GM18868 (cell line): ENCODE data around the gene EIF6.

Source experiments
- ATAC-seq: cut with Tn5 transposase; IDR thresholded peaks from one replicate; pipeline ENCODE4 v1.9.1; 2021; ENCODE audit warnings: mild to moderate bottlenecking, moderate library complexity; ENCODE audit not compliant: unreplicated experiment

Gene EIF6

GRCh38 chr20:35295674-35296073 lies 11.1 kb upstream of the EIF6 start:
- ATAC-seq, result no peak

DNA sequence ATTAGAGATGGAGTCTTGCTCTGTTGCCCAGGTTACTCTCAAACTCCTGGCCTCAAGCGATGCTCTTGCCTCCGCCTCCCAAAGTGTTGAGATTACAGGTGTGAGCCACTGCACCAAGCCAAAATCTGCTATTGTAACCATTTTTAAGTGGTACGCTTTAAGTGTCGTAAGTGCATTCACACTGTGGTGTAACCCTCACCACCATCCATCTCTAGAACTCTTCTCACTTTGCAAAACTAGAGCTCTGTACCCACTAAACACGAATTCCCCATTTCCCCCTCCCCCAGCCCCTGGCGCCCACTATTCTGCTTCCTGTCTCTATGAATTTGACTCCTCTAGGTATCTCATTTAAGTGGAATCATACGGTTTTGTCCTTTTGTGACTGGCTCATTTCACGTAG lies 10.5 kb upstream of the EIF6 start:
- ATAC-seq, result no peak

DNA sequence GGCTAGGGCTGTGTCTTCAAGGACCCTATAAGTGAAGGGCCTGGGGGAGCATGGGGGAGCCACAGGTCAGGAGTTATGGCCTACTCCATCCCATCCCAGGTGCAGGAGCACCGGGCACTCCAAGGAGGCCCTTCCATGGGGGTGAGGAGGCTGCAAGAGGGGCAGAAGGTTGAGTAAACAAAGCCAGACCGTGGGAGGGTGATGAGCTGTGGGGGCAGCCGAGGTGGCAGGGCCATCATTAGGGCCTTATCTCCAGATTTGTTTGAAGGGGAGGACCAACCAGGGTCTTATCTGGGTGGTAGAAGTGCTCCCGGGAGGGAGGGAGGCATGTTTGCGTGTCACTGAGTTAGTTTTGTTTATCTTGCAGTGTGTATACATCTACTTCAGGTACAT lies 9.7 kb upstream of the EIF6 start:
- no peak for ATAC-seq

DNA sequence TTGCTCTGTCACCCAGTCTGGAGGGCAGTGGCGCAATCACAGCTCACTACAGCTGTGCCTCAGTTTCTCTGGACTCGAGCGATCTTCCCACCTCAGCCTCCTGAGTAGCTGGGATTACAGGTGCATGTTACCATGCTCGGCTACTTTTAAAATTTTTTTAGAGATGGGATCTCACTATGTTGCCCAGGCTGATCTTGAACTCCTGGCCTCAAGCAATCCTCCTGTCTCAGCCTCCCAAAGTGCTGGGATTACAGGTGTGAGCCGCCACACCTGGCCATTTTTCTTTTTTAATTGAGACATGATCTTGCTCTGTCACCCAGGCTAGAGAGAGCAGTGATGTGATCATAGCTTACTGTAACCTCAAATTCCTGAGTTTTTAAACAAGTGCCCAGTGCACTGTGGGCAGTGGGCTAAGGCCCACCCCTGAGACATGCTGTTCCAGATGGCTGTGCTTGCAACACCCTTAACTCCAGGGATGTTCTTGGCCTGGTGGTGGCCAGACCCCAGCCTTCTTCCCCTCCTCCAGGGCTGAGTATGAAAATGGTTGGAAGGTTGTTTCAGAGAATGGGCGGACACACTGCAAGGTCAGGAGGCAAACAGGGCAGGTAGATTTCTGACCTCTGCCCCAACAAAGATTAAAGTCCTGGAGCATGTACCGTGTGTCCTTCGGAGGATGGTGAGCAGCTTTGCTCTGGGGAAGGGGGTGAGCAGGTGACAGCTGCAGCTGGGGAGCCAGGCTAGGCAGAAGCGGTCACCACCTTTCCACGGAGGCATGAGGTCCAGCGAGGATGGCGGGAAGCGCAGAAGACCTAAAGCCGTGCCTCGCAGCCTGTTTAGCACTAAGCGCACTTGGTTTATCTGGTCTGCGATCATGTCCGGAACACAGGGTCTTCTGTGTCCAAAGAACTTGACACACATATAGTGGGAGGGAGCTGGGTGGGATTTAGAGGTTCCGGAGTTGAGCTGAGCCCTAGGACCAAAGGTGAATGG lies 9.0 kb upstream of the EIF6 start:
- no peak for ATAC-seq

- ATAC-seq, result no peak
These were observed 8.1 kb upstream of the EIF6 start for GRCh38 chr20:35292504-35293285.

DNA sequence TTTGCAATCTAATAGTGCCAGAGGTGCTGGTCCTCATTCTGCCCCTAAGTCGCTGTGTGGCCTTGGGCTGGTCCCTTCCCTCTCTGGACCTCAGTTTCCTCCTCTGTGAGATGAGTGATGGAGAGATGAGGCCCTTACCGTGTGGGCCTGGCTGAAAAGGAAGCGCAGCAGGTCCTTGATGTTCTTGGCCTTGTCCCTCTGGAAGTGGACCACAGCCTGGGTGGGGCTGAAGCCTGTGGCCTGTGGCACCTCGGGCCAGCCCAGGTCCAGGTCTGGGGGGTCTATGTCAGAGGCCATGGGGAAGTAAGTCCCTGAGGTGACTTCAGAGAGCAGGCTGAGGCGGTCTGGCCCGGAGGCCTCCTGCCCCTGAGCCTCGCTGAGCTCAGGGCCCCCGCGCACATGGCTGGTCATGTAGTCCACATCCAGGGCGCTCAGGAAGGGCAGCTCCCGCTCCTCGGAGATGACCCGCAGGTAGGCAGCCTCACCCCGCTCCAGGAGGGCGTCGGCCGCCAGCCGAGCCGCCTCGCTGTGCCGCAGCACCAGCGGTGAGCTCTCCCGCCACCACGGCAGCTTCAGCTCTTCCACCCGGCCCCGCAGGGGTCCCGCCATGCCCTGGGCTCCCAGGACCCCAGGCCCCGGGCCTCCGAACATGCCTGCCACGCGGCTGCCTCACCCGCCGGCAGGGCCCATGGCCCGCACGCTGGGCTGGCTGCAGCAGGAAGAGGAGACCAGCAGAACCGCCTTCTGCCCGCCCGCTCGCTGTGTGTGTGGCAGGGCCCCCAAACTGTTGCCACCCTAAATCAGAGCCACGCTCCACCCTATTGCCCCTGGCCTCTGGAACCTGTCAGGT lies 7.3 kb upstream of the EIF6 start, which contains the start of gene FAM83C:
TSS of gene FAM83C (minus strand) at position 772 of the 850 bp plus-strand sequence. CDS start at position 651, 121 bp downstream.
- ATAC-seq, result no peak

DNA sequence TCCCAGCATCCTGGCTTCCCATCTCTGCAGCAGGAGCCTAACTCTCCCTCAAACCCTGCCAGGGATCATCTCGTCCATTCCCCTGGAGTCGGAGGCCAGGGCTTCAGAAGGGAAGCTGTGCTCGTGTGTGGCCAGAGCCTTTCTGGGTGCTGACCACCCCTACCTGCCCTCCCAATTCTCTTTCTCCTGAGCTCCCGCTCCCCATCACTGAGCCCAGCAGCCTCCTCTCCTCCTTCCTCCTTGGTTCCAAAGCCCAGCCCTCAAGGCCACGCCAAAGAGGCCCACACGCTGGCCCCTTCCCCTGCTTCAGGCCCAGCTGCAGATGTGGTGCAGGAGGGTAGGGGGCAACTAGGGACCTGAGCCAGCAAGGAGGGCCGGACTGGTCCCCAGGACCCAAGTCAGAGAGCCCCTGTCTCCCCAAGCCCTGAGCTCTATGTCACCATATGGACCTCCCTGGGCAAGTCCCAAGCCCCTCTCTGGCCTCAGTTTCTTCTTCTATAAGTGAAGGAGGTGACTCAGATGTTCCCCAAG lies 6.4 kb upstream of the EIF6 start:
- ATAC-seq, result no peak

DNA sequence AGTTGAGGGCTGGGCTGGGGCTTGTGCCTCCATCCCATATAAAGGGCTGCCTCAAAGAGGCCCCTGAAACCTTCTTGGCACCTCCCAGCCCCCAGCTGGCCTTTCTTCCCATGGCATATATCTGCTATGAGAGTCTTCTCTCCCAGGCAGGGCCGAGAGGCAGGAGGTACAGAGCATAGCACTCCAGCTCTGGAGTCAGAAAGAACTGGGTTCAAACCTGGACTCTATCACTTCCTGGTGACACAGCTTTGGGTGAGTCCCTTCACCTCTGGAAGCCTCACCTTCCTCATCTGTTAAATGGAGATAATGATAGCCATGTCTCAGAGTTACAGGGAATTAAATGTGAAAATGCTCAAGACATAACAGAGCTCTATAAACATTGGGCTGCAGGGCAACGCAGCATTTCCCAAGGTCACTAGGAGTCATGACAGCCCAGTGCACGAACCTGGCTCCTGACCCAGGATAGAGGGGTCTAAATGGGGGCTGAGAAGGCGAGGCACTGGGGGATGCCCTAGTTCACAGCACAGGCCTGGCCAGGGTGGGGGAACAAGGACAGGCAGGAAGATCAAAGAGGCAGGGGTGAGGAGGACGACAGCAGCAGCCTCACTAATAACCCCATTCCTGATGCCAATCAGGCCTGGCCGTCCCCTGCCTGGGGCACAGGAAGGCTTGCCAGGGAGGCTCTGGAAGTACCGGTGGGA lies 5.8 kb upstream of the EIF6 start:
- ATAC-seq, result no peak

- no peak for ATAC-seq
These were observed 3.9 kb upstream of the EIF6 start for GRCh38 chr20:35288325-35289060.

GRCh38 chr20:35287509-35288324 lies 3.1 kb upstream of the EIF6 start:
- no peak for ATAC-seq

GRCh38 chr20:35286899-35287508 lies 2.4 kb upstream of the EIF6 start:
- no peak for ATAC-seq

- ATAC-seq, result no peak
These were observed 1.7 kb upstream of the EIF6 start for GRCh38 chr20:35286077-35286898.

DNA sequence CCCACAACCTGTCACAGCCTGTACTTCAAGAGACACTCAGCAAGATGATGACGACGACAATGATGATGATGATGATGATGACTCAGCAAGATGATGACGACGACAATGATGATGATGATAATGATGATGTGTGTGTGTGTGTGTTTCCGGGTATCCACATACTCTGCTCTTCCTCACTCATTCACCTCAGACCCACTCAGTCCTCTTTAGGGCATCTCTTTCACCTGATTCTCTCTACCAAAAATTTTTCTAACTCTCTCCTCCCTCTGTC lies 1.2 kb upstream of the EIF6 start:
- ATAC-seq, result no peak

DNA sequence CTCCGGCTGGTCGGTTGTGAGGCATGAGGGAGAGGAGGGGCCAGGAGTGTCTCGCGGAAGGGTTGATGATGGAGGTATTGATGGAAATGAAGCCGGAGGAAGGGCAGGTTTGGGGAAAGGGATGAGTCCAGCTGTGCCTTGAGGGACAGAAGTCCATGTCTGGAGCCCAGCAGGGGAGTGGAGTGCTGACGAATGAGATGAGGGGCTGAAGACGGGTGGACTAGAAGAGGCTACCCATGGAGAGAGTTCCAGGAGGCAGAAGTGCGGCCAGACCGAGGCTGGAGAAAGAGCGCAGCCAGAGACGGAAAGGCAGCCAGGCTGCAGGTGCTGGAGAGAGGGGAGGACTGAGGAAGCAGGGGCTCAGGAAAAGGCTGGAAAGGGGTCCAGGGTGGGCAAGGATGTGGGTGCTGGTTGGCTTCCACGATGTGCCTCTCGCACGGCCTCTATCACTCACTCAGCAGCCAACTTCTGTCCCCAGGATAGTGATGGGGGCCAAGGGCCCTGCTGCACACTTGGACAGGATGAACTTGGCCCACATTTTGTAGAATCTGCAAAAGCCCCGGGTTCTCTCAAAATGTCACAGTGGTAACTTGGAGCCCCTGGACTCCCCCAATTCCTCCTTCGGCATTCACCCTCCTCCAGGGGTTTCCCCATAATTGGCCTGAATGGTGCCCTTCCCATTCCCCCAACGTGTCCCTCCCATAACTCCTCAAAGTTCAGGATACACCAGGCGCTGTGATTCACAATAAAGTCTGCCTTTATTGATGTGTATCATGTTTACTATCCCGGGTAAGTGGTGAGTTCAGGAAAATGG lies 627 bp upstream of the EIF6 start:
- no peak for ATAC-seq

GRCh38 chr20:35283441-35284266 lies 918 bp downstream of the EIF6 start:
- ATAC-seq, result peak; percentile 28
